Chondrocyte (in vitro differentiated cells): ENCODE results near the gene TGFBR1. TPM values are rescaled to one million over a fixed set of nuclear protein-coding genes. Genes with fewer than 3 reads are reported as not detected.

Source experiments
- DNase-seq: peaks from one replicate; pipeline ENCODE4 v3.0.0; 2021; ENCODE audit warnings: mixed read lengths, low spot score
- H3K27ac Mint-ChIP-seq: one replicate; pipeline ENCODE4 v1.8.0; 2021; ENCODE audit warnings: mild to moderate bottlenecking, moderate library complexity, mixed read lengths; ENCODE audit not compliant: unreplicated experiment
- H3K27me3 Mint-ChIP-seq: 2 replicates; pipeline ENCODE4 v1.8.0; 2021; ENCODE audit warnings: low read depth, mixed read lengths
- H3K36me3 Mint-ChIP-seq: 2 replicates; pipeline ENCODE4 v1.8.0; 2021; ENCODE audit warnings: low read depth, mixed read lengths
- H3K4me1 Mint-ChIP-seq: 2 replicates; pipeline ENCODE4 v1.8.0; 2021; ENCODE audit warnings: low read depth, mild to moderate bottlenecking, mixed read lengths
- H3K4me3 Mint-ChIP-seq: one replicate; pipeline ENCODE4 v1.8.0; 2021; ENCODE audit warnings: mild to moderate bottlenecking, moderate library complexity, mixed read lengths; ENCODE audit not compliant: unreplicated experiment
- H3K9me3 Mint-ChIP-seq: 2 replicates; pipeline ENCODE4 v1.8.0; 2021; ENCODE audit warnings: low read depth, mixed read lengths
- total RNA-seq: library from RNA; stranded (reverse); gene quantifications from 3 replicates; pipeline ENCODE4 v1.2.1, GENCODE V29; 2021
- TF ChIP-seq, protein P1 (sequence below): fragments of 200-600 bp; sonication (generic); IDR thresholded peaks from 2 replicates; pipeline ENCODE4 v1.5.0; 2021; ENCODE audit warnings: antibody characterized with exemption, mild to moderate bottlenecking, moderate library complexity

Gene TGFBR1
- total RNA-seq, 1 donor from 2014 or later, result 109 TPM

DNA sequence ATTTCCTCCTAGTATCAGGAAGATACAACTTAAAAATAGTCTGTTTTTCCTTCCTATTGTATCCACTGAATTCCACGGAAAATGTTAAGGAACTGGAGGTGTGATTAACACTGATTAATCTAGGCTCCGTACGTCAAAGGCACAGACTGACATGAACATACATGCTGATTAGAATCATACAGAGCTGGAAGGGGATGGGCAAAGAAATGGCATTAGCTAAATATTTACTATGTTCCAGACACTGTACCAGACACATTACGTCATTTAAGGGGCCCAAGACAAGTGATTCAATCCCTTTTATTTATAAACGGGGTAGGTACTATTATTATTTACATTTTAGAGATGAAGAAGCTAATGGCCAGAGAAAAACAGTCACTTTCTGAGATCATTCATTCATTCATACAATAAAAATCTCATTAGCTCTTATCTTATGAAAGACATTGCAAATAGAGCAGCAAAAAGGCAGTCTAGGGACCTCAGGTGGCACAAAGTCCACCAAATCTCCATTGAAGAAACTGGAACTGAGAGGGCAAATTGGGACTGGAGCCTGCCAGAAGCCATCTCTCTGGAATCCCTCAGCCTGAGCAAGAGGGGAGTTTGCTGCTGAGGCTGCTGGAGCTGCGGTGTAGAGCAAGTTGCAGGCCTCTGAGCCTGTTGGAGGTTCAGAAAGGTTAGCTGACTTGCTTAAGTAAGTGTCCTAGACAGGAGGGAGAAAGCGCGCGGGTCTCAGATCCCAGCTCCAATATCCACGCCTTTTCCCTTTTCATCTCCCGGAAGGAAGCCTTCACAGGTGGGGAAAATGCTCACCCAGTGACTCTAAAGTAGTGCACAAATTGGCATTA, 1.6 kb upstream of the TGFBR1 start:
- DNase-seq, result no peak
- TF ChIP-seq, protein P1, sequence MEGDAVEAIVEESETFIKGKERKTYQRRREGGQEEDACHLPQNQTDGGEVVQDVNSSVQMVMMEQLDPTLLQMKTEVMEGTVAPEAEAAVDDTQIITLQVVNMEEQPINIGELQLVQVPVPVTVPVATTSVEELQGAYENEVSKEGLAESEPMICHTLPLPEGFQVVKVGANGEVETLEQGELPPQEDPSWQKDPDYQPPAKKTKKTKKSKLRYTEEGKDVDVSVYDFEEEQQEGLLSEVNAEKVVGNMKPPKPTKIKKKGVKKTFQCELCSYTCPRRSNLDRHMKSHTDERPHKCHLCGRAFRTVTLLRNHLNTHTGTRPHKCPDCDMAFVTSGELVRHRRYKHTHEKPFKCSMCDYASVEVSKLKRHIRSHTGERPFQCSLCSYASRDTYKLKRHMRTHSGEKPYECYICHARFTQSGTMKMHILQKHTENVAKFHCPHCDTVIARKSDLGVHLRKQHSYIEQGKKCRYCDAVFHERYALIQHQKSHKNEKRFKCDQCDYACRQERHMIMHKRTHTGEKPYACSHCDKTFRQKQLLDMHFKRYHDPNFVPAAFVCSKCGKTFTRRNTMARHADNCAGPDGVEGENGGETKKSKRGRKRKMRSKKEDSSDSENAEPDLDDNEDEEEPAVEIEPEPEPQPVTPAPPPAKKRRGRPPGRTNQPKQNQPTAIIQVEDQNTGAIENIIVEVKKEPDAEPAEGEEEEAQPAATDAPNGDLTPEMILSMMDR, result no peak
- no peak overlapping the region for H3K4me3 Mint-ChIP-seq
- peak overlapping the region; percentile 87 for H3K27ac Mint-ChIP-seq
- H3K27me3 Mint-ChIP-seq, result no peaks in the 10 kb centered on the region
- no peaks in the 10 kb centered on the region for H3K36me3 Mint-ChIP-seq
- H3K9me3 Mint-ChIP-seq, result peaks cover 3% of the 10 kb centered on the region
- H3K4me1 Mint-ChIP-seq, result peaks cover 46% of the 10 kb centered on the region

DNA sequence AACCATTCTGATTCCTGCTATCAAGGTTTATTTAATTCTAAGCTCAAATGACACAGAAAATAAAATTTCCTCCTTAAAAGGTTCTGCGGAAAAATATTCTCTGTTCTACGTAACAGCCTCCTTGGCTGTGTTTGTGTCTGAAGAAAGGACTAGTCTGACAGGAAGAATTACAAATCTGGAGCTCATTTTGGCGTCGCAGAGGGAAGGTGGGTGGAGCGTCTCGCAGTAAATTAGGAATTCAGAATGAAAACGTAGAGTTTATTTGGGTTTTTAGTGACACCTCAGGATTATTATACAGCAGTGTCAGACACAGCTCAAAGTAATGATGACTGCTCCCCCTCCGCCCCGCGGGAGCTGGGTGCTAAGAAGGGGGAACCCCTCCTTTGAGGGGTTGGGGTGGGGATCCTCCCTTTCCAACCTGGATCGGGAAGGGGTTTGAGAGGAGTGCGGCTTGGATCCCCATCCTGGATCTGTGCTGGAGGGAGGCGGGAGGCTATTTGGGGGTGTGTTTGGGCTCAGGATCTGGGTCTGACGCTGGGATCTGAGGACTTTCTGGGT, 933 bp upstream of the TGFBR1 start:
- H3K27ac Mint-ChIP-seq, result peak overlapping the region; percentile 87
- no peak for DNase-seq
- H3K4me1 Mint-ChIP-seq, result peaks cover 53% of the 10 kb centered on the region
- no peaks in the 10 kb centered on the region for H3K27me3 Mint-ChIP-seq
- no peaks in the 10 kb centered on the region for H3K36me3 Mint-ChIP-seq
- TF ChIP-seq, protein P1, result no peak
- peak overlapping the region; percentile 77 for H3K4me3 Mint-ChIP-seq
- H3K9me3 Mint-ChIP-seq, result no peaks in the 10 kb centered on the region

DNA sequence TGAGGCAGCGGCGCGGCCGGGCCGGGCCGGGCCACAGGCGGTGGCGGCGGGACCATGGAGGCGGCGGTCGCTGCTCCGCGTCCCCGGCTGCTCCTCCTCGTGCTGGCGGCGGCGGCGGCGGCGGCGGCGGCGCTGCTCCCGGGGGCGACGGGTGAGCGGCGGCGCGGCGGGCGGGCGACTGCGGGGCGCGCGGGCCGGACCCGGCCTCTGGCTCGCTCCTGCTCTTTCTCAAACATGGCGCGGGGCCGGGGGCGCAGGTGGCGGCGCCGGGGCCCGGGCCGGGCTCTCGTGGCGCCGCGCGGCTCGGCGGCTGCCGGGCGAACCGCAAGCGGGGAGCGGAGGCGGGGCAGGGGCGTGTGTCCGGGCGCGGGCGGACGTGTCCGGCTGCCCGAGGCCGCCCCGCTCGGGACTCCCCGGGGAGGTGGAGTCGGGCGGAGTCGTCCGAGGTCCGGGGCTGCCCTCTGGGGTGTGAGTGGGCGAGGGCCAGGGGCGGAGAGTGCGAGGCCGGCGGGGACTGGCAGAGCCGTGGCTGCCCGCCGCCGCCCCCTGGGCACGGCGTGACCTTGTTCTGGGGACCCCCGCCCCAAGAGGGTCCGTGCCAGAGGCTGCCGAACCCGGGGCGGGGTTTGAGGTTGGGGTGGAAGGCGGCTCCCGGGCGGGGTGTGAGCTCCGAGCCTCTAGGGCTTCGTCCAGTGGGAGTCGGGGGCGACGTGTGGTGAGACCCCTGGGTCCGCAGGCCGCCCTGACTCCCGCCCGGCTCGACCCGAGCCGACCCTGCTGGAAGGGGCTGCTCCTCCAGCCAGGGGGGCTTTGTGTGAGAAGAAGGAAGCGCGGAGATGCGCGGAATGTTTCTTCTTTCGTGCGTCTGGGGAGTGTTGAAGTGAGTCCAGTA, 485 bp downstream of the TGFBR1 start:
- H3K27ac Mint-ChIP-seq, result peak overlapping the region; percentile 85
- H3K4me1 Mint-ChIP-seq, result peaks cover 67% of the 10 kb centered on the region
- H3K27me3 Mint-ChIP-seq, result no peaks in the 10 kb centered on the region
- peak overlapping the region; percentile 81 for H3K4me3 Mint-ChIP-seq
- H3K9me3 Mint-ChIP-seq, result no peaks in the 10 kb centered on the region
- DNase-seq, result peak; percentile 94
- no peaks in the 10 kb centered on the region for H3K36me3 Mint-ChIP-seq
- TF ChIP-seq, protein P1, result peak; percentile 16

DNA sequence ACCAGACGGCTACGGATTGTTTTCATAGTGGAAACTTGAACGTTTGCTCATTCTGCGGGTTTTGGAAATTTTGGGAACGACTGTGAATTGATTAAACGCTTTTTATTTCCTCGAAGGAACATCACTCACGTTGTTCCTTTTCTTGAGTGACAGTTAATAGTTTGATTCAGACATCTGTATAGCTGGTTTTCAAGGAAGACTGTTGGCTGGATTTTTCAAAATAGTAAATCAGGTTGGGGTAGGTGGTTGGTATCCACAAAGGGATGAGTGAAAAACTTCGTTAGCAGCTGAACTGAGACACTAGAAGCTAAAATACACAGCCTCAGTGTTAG, 1.1 kb downstream of the TGFBR1 start:
- peak overlapping the region; percentile 81 for H3K4me3 Mint-ChIP-seq
- H3K9me3 Mint-ChIP-seq, result no peaks in the 10 kb centered on the region
- H3K27ac Mint-ChIP-seq, result peak overlapping the region; percentile 85
- DNase-seq, result no peak
- TF ChIP-seq, protein P1, result no peak
- H3K4me1 Mint-ChIP-seq, result peaks cover 73% of the 10 kb centered on the region
- H3K36me3 Mint-ChIP-seq, result no peaks in the 10 kb centered on the region
- H3K27me3 Mint-ChIP-seq, result no peaks in the 10 kb centered on the region

DNA sequence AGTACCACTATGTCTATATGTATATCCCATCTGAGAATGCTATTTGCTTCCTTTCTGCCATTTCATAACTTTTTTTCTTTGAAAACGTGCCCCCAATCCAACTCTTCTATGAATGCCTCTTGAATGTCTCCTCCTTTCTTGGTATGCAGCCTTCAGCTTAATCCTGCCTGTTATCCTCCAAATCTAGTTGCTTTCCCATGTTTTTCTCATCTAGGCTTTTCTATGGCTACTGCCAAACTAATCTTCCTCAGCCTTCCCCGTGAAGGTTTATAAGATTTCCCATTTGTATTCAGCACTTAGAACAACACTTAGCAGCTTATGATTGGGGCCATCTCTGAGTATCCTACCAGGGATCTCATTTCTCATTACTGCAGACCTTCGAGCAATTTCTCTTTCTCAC, 2.5 kb downstream of the TGFBR1 start:
- peak overlapping the region; percentile 52 for H3K27ac Mint-ChIP-seq
- DNase-seq, result no peak

More for the DNA sequence above, 2.5 kb downstream of the TGFBR1 start:
- peak overlapping the region; percentile 81 for H3K4me3 Mint-ChIP-seq
- no peaks in the 10 kb centered on the region for H3K27me3 Mint-ChIP-seq
- no peaks in the 10 kb centered on the region for H3K9me3 Mint-ChIP-seq
- TF ChIP-seq, protein P1, result no peak
- H3K36me3 Mint-ChIP-seq, result no peaks in the 10 kb centered on the region
- peaks cover 79% of the 10 kb centered on the region for H3K4me1 Mint-ChIP-seq
